HepG2 (cell line): Measurements from ENCODE around the gene TMEM258. TPM values are rescaled to one million over a fixed set of nuclear protein-coding genes. Genes with fewer than 3 reads are reported as not detected.
A peak's percentile ranks its signal among the peaks of the same experiment; 100 is the strongest.

ENCODE experiments used
- DPF2 ChIP-seq: sonication (generic); formaldehyde crosslinking; IDR thresholded peaks from 2 replicates; pipeline ENCODE4 v1.4.0; 2020; ENCODE audit warnings: mild to moderate bottlenecking, low read depth, missing genetic modification reagents, borderline replicate concordance
- E2F2 ChIP-seq: sonication (generic); formaldehyde crosslinking; IDR thresholded peaks from 2 replicates; pipeline ENCODE4 v1.4.0; 2020; ENCODE audit warnings: missing genetic modification reagents, borderline replicate concordance
- FOXJ3 ChIP-seq: sonication (generic); formaldehyde crosslinking; IDR thresholded peaks from 2 replicates; pipeline ENCODE4 v1.4.0; 2020; ENCODE audit warnings: missing genetic modification reagents, mild to moderate bottlenecking, borderline replicate concordance
- GMEB2 ChIP-seq: IDR thresholded peaks from 2 replicates; pipeline ENCODE4 v1.6.1; 2016; ENCODE audit warnings: missing biosample characterization, missing genetic modification reagents, low read depth
- HOXA3 ChIP-seq: sonication (generic); formaldehyde crosslinking; IDR thresholded peaks from 2 replicates; pipeline ENCODE4 v1.5.0; 2020; ENCODE audit warnings: missing genetic modification reagents
- MAX ChIP-seq: IDR thresholded peaks from 2 replicates; pipeline ENCODE4 v1.6.1; 2012; ENCODE audit warnings: inconsistent platforms
- MLXIP ChIP-seq: sonication (generic); formaldehyde crosslinking; IDR thresholded peaks from 2 replicates; pipeline ENCODE4 v1.9.0; 2021; ENCODE audit warnings: missing genetic modification reagents, borderline replicate concordance
- NR0B2 ChIP-seq: sonication (generic); formaldehyde crosslinking; IDR thresholded peaks from 2 replicates; pipeline ENCODE4 v1.4.0; 2020; ENCODE audit warnings: mild to moderate bottlenecking, missing genetic modification reagents
- PHB2 ChIP-seq: fragments of 450-650 bp; IDR thresholded peaks from 2 replicates; pipeline ENCODE4 v1.6.1; 2018; ENCODE audit not compliant: partially characterized antibody
- PLRG1 ChIP-seq: fragments of 450-650 bp; conservative IDR thresholded peaks from 2 replicates; pipeline ENCODE4 v1.6.1; 2016
- PRDM10 ChIP-seq: sonication (generic); formaldehyde crosslinking; IDR thresholded peaks from 2 replicates; pipeline ENCODE4 v1.4.0; 2020; ENCODE audit warnings: low read depth, missing genetic modification reagents
- TMF1 ChIP-seq: sonication (generic); formaldehyde crosslinking; IDR thresholded peaks from 2 replicates; pipeline ENCODE4 v1.8.1; 2022; ENCODE audit warnings: low read depth, missing genetic modification reagents
- ZC3H13 ChIP-seq: sonication (generic); formaldehyde crosslinking; IDR thresholded peaks from 2 replicates; pipeline ENCODE4 v1.8.1; 2023; ENCODE audit warnings: mild to moderate bottlenecking, missing genetic modification reagents, moderate library complexity
- ZC3H4 ChIP-seq: sonication (generic); formaldehyde crosslinking; IDR thresholded peaks from 2 replicates; pipeline ENCODE4 v1.4.0; 2020; ENCODE audit warnings: missing genetic modification reagents, borderline replicate concordance
- ZNF101 ChIP-seq: sonication (generic); formaldehyde crosslinking; IDR thresholded peaks from 2 replicates; pipeline ENCODE4 v1.4.0; 2020; ENCODE audit warnings: mild to moderate bottlenecking, low read depth, missing genetic modification reagents, borderline replicate concordance
- ZNF550 ChIP-seq: sonication (generic); formaldehyde crosslinking; IDR thresholded peaks from 2 replicates; pipeline ENCODE4 v1.4.0; 2020; ENCODE audit warnings: mild to moderate bottlenecking, missing genetic modification reagents, borderline replicate concordance
- ZNF563 ChIP-seq: sonication (generic); formaldehyde crosslinking; IDR thresholded peaks from 2 replicates; pipeline ENCODE4 v1.8.0; 2022; ENCODE audit warnings: mild to moderate bottlenecking, moderate library complexity, missing genetic modification reagents
- ZNF839 ChIP-seq: sonication (generic); formaldehyde crosslinking; IDR thresholded peaks from 2 replicates; pipeline ENCODE4 v1.4.0; 2020; ENCODE audit warnings: missing genetic modification reagents, mild to moderate bottlenecking, borderline replicate concordance
- polyA plus RNA-seq, 8 experiments: library from polyadenylated mRNA; depleted of rRNA in 3 of 8; stranded (reverse) in 7 of 8; unstranded in 1 of 8; fragments of >200 nt; fragmentation: Illumina TruSeq in 4 of 8; extraction: Trizol in 4 of 8; gene quantifications; 2 replicates each; pipeline versions ENCODE4 v1.2.1 to v1.2.3, GENCODE V29; 2011 to 2016; ENCODE audit warnings: low read depth in 4 of 8, missing spikeins in 1 of 8, mixed read lengths in 1 of 8; ENCODE audit not compliant: insufficient read depth in 1 of 8
- total RNA-seq, 5 experiments: library from RNA; depleted of rRNA; stranded (reverse); fragments of >200 nt; fragmentation: Illumina TruSeq; extraction: Trizol; gene quantifications; 2 replicates each; pipeline ENCODE4 v1.2.3, GENCODE V29; 2016; ENCODE audit warnings: low read depth in 1 of 5

Gene TMEM258
- total and polyA plus RNA-seq, 2 of the 13 experiments (the other 11 are each of a cell fraction or from before 2014, with no cell fraction given), result 175 to 424 TPM

GRCh38 chr11:61816736-61817455 lies 24.5 kb upstream of the TMEM258 start, which contains the start of gene FADS1 (continued):
- TF ChIP-seq ZNF563 (CRISPR knock-in tag), result peak; percentile 78
- no peak; the same call in 1 of the 2 replicates for TF ChIP-seq ZC3H13
- no peak; the same call in 1 of the 2 replicates for TF ChIP-seq ZNF839 (CRISPR knock-in tag)
- TF ChIP-seq NR0B2 (CRISPR knock-in tag), result peak; percentile 81
- no peak for TF ChIP-seq ZC3H4
- TF ChIP-seq FOXJ3 (CRISPR knock-in tag), result no peak
- peak; percentile 97 for TF ChIP-seq HOXA3 (CRISPR knock-in tag)
- TF ChIP-seq PLRG1, result no peak
- no peak for TF ChIP-seq GMEB2 (CRISPR knock-in tag)
- 0 out of 2 replicates have a peak, but pooled peaks have one; percentile 13 for TF ChIP-seq MLXIP
- peak; percentile 97 for TF ChIP-seq MAX
- TF ChIP-seq ZNF550 (CRISPR knock-in tag), result no peak
- TF ChIP-seq TMF1 (CRISPR knock-in tag), result no peak
- no peak for TF ChIP-seq DPF2
- TF ChIP-seq PRDM10 (CRISPR knock-in tag), result peak; percentile 43; the same call in 1 of the 2 replicates
- TF ChIP-seq E2F2 (CRISPR knock-in tag), result 0 out of 2 replicates have a peak, but pooled peaks have one; percentile 68
- TF ChIP-seq ZNF101 (CRISPR knock-in tag), result 0 out of 2 replicates have a peak, but pooled peaks have one; percentile 80
- no peak for TF ChIP-seq PHB2
